IPS DF 6.9 (cell line): ENCODE results near the gene NFU1.
"Not testable (repeated sequence)": the region's sequence is repeated elsewhere in the genome, so short reads cannot be mapped to it uniquely, and the experiment has no call there.

ENCODE experiments used
- DNase-seq: peaks from one replicate; pipeline ENCODE4 v3.0.0-alpha.2; 2013; ENCODE audit warnings: low read depth, low spot score
- H3K27ac ChIP-seq: one replicate; pipeline ENCODE4 v1.5.1; 2013; ENCODE audit warnings: low read length, control low read depth
- H3K27me3 ChIP-seq: 2 replicates; pipeline ENCODE4 v1.6.1; 2013; ENCODE audit warnings: mild to moderate bottlenecking, low read length; ENCODE audit not compliant: control insufficient read depth, insufficient read depth
- H3K36me3 ChIP-seq: 2 replicates; pipeline ENCODE4 v1.6.1; 2013; ENCODE audit warnings: low read length; ENCODE audit not compliant: control insufficient read depth, insufficient read depth
- H3K4me1 ChIP-seq: 2 replicates; pipeline ENCODE4 v1.6.1; 2013; ENCODE audit warnings: low read length; ENCODE audit not compliant: control insufficient read depth, insufficient read depth
- H3K4me3 ChIP-seq: 2 replicates; pipeline ENCODE4 v1.5.1; 2013; ENCODE audit warnings: mild to moderate bottlenecking, low read length
- H3K9me3 ChIP-seq: 2 replicates; pipeline ENCODE4 v1.6.1; 2013; ENCODE audit warnings: low read length, inconsistent platforms; ENCODE audit not compliant: control insufficient read depth, insufficient read depth
- WGBS: extraction: QIAGEN DNeasy Blood & Tissue Kit; methylation state at CpG from one replicate; pipeline ENCODE4 v1.1.7; 2013; ENCODE audit warnings: mixed read lengths, missing lambda C conversion rate; ENCODE audit not compliant: insufficient read length, insufficient coverage; 5-methylcytosine and 5-hydroxymethylcytosine counted together

Gene NFU1

GRCh38 chr2:69354976-69355375 lies 82.3 kb downstream of the NFU1 start:
- no CpG with 5 or more reads among the region's 3 CpGs for WGBS
- DNase-seq, H3K27ac ChIP-seq, H3K27me3 ChIP-seq, H3K4me3 ChIP-seq, H3K9me3 ChIP-seq, H3K36me3 ChIP-seq, H3K4me1 ChIP-seq: not testable (repeated sequence)

GRCh38 chr2:69353360-69353759 lies 83.9 kb downstream of the NFU1 start:
- Histone ChIP-seq H3K27ac (no peak overlapping the region), H3K4me1 (no peaks in the 10 kb centered on the region; the same call in 1 of the 2 replicates), H3K27me3 (no peaks in the 10 kb centered on the region), H3K4me3 (no peak overlapping the region), H3K9me3 (no peaks in the 10 kb centered on the region), H3K36me3 (peaks cover 11% of the 10 kb centered on the region; the same call in 1 of the 2 replicates)
- no CpG with 5 or more reads among the region's 5 CpGs for WGBS
- DNase-seq, result no peak

- no CpG with 5 or more reads among the region's 1 CpG for WGBS
Measured at GRCh38 chr2:69348781-69349180, 88.5 kb downstream of the NFU1 start.

More at GRCh38 chr2:69348781-69349180, 88.5 kb downstream of the NFU1 start:
- Histone ChIP-seq H3K36me3 (peaks cover 5% of the 10 kb centered on the region; the same call in 1 of the 2 replicates), H3K4me1 (no peaks in the 10 kb centered on the region), H3K27ac (no peak overlapping the region), H3K4me3 (no peak overlapping the region), H3K9me3 (no peaks in the 10 kb centered on the region), H3K27me3 (no peaks in the 10 kb centered on the region)
- no peak for DNase-seq
